HG03097 (cell line): ENCODE results near the gene MUSK.

Experiments used
- ATAC-seq: cut with Tn5 transposase; IDR thresholded peaks from one replicate; pipeline ENCODE4 v1.9.1; 2021; ENCODE audit not compliant: unreplicated experiment, low FRiP score

The MUSK gene

DNA sequence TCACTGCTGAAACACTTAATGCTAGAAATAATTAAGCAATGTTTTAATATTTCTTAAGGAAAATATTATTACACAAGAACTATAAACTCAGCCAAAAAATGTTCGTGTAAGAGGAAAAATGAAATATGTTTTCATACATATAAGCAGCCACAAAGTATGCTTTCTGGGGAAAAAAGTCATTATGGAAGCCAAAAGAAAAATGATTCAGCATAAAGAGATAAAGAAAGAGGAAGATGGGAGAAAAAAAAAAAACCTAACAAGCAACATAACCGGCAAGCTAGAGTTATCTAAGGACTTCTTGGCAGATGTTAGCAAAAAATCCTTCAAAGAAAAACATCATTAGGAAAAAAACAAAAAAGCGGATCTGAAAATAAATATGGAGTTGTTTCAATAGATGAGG, 179.1 kb downstream of the MUSK start:
- no peak for ATAC-seq

DNA sequence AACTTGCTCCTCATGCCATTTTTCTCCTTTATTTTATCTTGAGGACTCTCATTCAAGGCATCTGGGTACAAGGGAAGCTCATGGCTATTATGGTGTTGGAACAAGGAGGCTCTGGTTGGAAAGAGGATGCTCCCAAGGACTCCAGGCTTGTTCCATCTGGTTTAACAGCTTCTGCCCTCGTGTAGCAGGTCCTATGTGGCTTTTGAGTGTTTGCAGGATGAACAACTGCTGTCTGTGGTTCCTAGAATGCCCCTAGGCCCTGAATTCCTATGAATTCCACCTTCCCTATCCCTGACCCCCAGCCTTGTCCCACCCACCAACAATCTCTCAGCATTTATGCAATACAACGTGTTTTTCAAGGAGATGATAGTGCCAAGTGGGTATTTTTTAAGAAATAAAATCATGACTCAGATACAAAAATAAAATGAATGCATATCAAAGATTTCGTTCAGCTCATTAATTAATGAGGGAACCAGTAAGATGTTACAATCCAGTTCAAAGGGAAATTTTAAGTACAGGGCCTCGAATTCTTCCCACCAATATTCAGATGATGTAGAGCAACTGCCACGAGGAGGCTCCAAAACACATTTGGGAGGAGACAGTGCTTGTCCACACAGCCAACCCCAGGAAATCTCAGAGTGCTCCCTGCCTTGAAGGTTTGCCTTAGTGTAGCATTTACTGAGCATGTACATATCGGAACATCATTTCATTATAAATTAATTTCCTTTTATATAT, 182.0 kb downstream of the MUSK start:
- ATAC-seq: no peak
